Mucosa of descending colon (tissue), 3 donors: ENCODE results near the gene HSFX3. TPM values are rescaled to one million over a fixed set of nuclear protein-coding genes. Genes with fewer than 3 reads are reported as not detected.
"Not testable (repeated sequence)": the region's sequence is repeated elsewhere in the genome, so short reads cannot be mapped to it uniquely, and the experiment has no call there.

Experiments
- ATAC-seq: fragments of 200-7000 bp; cut with Tn5 transposase; one replicate; pipeline ENCODE4 v1.9.1; 2020; ENCODE audit warnings: mild to moderate bottlenecking, moderate library complexity
- DNase-seq, 3 donors: peaks; one replicate each; pipeline ENCODE4 v3.0.0-alpha.2; 2020
- H3K36me3 ChIP-seq: fragments of 200-600 bp; one replicate; pipeline ENCODE4 v1.8.0; 2021; ENCODE audit warnings: low read depth, mild to moderate bottlenecking
- H3K4me1 ChIP-seq: fragments of 200-600 bp; one replicate; pipeline ENCODE4 v1.8.0; 2021; ENCODE audit warnings: low read depth, mild to moderate bottlenecking
- H3K4me3 ChIP-seq: fragments of 200-600 bp; one replicate; pipeline ENCODE4 v1.8.0; 2021; ENCODE audit warnings: mild to moderate bottlenecking
- H3K9me3 ChIP-seq: fragments of 200-600 bp; one replicate; pipeline ENCODE4 v1.8.0; 2021; ENCODE audit warnings: mild to moderate bottlenecking
- intact Hi-C, 2 donors: fragments of 100-400 bp; cut with DNase I in 1 of 2; cut with micrococcal nuclease in 1 of 2; formaldehyde crosslinking; loops; one replicate each; pipeline versions ENCODE4 v1.11.0 to v1.11.1; 2022; cut with DNase I, micrococcal nuclease
- total RNA-seq, 3 donors: library from RNA; stranded (reverse); fragmentation: NEBNext Ultra II Directional in 2 of 3; extraction: Animal tissue kit (Norgen Biotek cat#: 25700) in 2 of 3; gene quantifications; one replicate each; pipeline versions ENCODE4 v1.2.1 to v1.2.4, GENCODE V29; 2021 to 2023
- TF ChIP-seq, protein P1 (sequence below): fragments of 200-600 bp; IDR thresholded peaks from one replicate; pipeline ENCODE4 v1.8.0; 2022; ENCODE audit warnings: antibody characterized with exemption, mild to moderate bottlenecking
- donor health status: DM: no; HTN: no; CAD: no; lungs with moderate emphysema.
- donor health status: DM: no; HTN: no; CAD: no.
- donor health status: DM: no; HTN: yes; CAD: no.

HSFX3 gene
- total RNA-seq, 3 donors from 2014 or later = not detected

DNA sequence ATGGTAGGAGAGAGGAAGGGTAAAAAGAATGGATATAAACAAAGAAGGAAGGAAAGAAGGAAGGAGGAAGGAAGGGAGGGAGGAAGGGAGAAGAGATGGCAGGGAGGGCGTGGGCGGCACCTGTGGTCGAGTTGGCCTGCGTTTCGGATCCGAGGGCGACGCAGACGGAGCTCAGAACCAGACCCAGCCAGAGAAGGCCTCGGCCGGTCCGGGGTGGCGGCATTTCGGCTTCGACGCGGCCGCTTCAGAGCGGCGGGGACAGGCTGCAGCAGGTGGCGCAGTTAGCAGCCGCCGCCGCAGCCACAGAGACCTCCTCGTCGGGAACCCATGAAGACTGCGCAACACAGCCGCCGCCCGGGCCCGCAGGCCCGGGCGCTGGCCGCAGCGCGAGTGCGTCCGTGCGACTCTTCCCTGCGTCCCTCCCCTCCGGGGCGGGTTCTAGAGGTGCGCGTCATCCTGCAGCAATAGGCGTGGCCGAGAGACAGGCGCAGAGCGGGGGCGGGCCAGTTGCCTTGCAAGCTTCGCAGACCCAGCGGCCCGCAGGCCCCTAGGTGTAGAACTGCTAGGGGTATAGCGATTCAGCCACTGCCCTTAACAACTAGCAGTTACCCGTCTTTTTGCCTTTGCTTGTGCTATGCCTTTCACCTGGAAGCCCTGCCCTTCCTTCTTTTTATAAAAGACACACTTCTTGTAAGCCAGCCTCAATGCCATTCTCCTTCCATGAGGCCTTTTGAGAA is 44.6 kb downstream of the HSFX3 start, which contains the start of gene IDS:
Gene IDS (minus strand): TSS at position 392 of the 737 bp plus-strand sequence. CDS start 169 bp downstream, at position 223.
- intact Hi-C loops = no loop called here

DNA sequence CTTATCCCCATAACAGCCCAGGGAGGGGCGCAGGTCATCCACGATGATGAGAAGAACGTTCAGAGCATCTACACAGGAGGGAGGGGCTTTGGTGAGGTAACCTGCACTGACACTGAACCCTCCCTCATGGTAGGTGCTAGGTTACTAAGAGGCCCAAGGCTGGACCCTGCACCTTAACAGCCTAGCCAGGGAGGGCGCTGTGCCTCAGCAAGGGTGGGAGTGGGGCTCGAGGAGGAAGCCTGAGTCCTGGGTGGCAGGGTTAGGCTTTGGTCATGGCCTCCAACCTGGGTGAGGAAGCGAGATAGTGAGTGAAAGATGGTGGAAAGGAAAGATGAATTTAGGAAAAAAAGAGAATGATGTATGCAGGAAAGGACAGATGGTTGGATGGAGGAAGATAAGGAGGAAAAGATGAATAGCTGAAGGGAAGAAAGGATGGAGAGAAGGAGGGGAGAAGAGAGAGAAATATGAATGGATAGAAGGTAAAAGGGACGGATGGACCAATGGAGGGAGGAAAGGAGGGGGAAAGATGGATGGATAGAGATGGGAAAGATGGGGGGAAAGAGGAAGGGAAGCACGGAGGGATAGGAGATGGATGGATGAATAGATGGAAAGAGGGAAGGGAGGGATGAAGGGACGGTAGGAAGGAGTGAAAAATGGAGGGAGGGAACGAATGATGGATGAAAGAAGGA is 45.4 kb downstream of the HSFX3 start:
- peak overlapping the region; percentile 26 for H3K4me3 ChIP-seq
- no peaks in the 10 kb centered on the region for H3K9me3 ChIP-seq
- no peaks in the 10 kb centered on the region for H3K36me3 ChIP-seq
- intact Hi-C loops = no loop called here
- no peaks in the 10 kb centered on the region for H3K4me1 ChIP-seq
- TF ChIP-seq, protein P1, sequence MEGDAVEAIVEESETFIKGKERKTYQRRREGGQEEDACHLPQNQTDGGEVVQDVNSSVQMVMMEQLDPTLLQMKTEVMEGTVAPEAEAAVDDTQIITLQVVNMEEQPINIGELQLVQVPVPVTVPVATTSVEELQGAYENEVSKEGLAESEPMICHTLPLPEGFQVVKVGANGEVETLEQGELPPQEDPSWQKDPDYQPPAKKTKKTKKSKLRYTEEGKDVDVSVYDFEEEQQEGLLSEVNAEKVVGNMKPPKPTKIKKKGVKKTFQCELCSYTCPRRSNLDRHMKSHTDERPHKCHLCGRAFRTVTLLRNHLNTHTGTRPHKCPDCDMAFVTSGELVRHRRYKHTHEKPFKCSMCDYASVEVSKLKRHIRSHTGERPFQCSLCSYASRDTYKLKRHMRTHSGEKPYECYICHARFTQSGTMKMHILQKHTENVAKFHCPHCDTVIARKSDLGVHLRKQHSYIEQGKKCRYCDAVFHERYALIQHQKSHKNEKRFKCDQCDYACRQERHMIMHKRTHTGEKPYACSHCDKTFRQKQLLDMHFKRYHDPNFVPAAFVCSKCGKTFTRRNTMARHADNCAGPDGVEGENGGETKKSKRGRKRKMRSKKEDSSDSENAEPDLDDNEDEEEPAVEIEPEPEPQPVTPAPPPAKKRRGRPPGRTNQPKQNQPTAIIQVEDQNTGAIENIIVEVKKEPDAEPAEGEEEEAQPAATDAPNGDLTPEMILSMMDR = no peak
- peak; percentile 44 for ATAC-seq
- DNase-seq = peak in 2 of 3 donors; percentile 42 to 63

More for the DNA sequence above, 44.6 kb downstream of the HSFX3 start, which contains the start of gene IDS:
- no peaks in the 10 kb centered on the region for H3K9me3 ChIP-seq
- no peaks in the 10 kb centered on the region for H3K36me3 ChIP-seq
- peak within 1 kb of the TSS; percentile 26 for H3K4me3 ChIP-seq
- DNase-seq = peak; percentile 92 to 95 (median 92)
- no peaks in the 10 kb centered on the region for H3K4me1 ChIP-seq
- ATAC-seq = peak; percentile 96
- TF ChIP-seq, protein P1 = no peak

DNA sequence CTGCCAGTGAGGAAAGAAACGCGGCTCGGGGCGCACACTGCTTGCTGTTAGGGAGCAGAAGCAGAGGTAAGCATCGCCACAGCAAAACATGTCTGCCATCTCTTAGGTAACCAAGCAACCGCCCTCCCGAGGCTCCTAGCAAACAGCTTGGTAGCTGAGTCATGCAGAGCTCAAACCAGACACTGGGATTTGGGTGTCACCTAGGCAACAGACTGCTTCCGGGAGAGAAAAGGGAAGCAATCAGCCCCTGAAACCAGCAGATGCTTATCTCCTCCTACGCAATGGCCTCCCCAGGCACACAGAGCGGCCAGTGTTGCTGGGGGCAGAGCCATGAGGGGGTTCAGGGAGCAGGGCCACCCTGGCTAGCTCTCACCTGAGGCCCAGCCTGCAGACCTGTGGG is 46.3 kb downstream of the HSFX3 start:
- DNase-seq = peak in 2 of 3 donors; percentile 21 to 28

DNA sequence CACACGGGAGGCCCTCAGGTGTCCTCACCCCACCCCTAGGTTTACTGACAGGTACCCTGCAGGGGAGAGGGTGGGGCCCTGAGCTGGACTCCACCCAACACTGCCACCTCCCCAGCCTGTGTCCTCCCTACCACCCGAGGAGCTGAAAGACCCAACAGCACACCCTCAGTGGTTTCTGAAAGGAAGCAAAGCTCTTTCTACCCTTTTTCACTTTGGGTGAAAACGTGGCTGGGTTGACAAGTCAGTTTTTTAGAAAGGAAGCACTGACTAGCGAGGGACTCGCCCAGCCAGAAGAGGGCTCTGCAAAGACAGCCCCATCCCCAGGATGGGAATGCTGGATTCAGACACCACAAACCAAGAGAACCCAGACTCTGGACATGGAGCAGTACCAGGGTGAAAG is 46.8 kb downstream of the HSFX3 start:
- H3K4me3 ChIP-seq, H3K9me3 ChIP-seq, DNase-seq, ATAC-seq, intact Hi-C loops, H3K36me3 ChIP-seq, H3K4me1 ChIP-seq: not testable (repeated sequence)

More for the DNA sequence above, 46.3 kb downstream of the HSFX3 start:
- peak; percentile 66 for ATAC-seq
- H3K36me3 ChIP-seq, H3K4me1 ChIP-seq, H3K4me3 ChIP-seq, intact Hi-C loops, H3K9me3 ChIP-seq: not testable (repeated sequence)

DNA sequence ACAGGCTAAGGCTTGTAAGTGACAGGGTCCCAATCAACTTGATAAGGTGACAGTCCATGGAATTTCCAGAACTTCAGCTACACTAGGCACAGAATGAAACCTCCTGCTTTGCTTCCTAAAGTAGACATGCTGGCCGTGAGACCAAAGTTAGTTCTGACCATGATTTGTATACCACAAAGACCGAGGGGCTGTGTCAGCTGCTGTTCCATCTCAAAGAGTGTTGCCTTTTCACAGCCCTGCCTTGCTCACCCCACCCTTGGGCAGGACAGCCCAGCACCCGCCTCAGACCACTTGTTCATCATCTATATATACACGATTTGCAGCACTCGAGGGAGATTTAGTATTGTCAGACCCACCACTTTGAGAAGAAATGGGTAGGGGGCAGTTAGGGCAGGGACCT is 50.0 kb downstream of the HSFX3 start:
- intact Hi-C loops = no loop called here
- ATAC-seq (no peak), DNase-seq (no peak)
- Histone ChIP-seq H3K4me1 (no peaks in the 10 kb centered on the region), H3K36me3 (no peaks in the 10 kb centered on the region), H3K4me3 (no peak overlapping the region), H3K9me3 (no peaks in the 10 kb centered on the region)
- TF ChIP-seq, protein P1 = no peak

DNA sequence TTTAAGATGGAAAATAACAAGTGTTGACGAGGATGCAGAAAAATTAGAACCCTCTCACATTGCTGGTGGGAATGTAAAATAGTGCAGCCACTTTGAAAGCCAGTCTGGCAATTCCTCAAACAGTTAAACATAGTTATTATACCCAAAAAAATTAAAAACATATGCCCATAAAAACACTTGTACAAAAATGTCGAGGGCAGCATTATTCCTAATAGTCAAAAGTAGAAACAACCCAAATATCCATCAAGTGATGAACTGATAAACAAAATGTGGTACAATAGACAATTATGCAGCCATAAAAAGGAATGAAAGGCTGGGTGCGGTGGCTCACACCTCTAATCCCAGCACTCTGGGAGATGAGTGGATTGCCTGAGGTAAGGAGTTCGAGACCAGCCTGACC is 51.0 kb downstream of the HSFX3 start:
- no peaks in the 10 kb centered on the region for H3K36me3 ChIP-seq
- no peaks in the 10 kb centered on the region for H3K4me1 ChIP-seq
- H3K9me3 ChIP-seq = no peaks in the 10 kb centered on the region
- no peak overlapping the region for H3K4me3 ChIP-seq
- TF ChIP-seq, protein P1 = no peak
- intact Hi-C loops = no loop called here
- DNase-seq (no peak), ATAC-seq (no peak)

Other genes starting within 250 kb of the HSFX3 start
- 10 to 100 TPM; 38.7 to 84.3 (median 54.7) TPM for gene IDS, start 44.6 kb downstream of the HSFX3 start, total RNA-seq
- gene EOLA1, start 8.9 kb downstream of the HSFX3 start, total RNA-seq = 10 to 100 TPM; 29.1 to 36.9 (median 34.0) TPM
- not detected for gene MAGEA9B, start 37.5 kb upstream of the HSFX3 start, total RNA-seq
- 1 to 10 TPM in 1 of 3 donors, under 1 TPM in 1, not detected in 1; 0.36 to 1.1 TPM for gene HSFX2, start 45.4 kb upstream of the HSFX3 start, total RNA-seq
- gene TMEM185A, start 81.9 kb upstream of the HSFX3 start, total RNA-seq = 10 to 100 TPM; 14.1 to 26.3 (median 20.4) TPM
- not detected for gene MAGEA11, start 162.1 kb upstream of the HSFX3 start, total RNA-seq
- gene HSFX1, start 224.1 kb upstream of the HSFX3 start, total RNA-seq = 1 to 10 TPM; 1.3 to 2.2 (median 1.8) TPM
- not detected for gene MAGEA9, start 232.0 kb upstream of the HSFX3 start, total RNA-seq